ENCODE data around the gene PEX16.
A peak's percentile ranks its signal among the peaks of the same experiment; 100 is the strongest.

PEX16 gene

GRCh38 chr11:45917623-45918330 lies at the start of gene PEX16:
PEX16 (minus strand) TSS chr11:45917877; CDS start chr11:45917811, 66 bp downstream.
- peak; percentile 83 to 94 (median 87) for DNase-seq (ENCODE audit: low read depth in 3 of 3, low spot score in 1 of 3)

- DNase-seq (ENCODE audit: low read depth in 3 of 3, low spot score in 1 of 3), result peak; percentile 15 to 22 (median 20)
These were observed 47.3 kb upstream of the PEX16 start for GRCh38 chr11:45964911-45965389.

GRCh38 chr11:45961751-45962240 lies 44.1 kb upstream of the PEX16 start:
- DNase-seq (ENCODE audit: low read depth in 3 of 3, low spot score in 1 of 3), result no peak

- DNase-seq (ENCODE audit: low read depth in 3 of 3, low spot score in 1 of 3), result no peak
These were observed 42.9 kb upstream of the PEX16 start for GRCh38 chr11:45960387-45961095.

- no peak for DNase-seq (ENCODE audit: low read depth in 3 of 3, low spot score in 1 of 3)
These were observed 42.2 kb upstream of the PEX16 start for GRCh38 chr11:45959851-45960250.

- DNase-seq (ENCODE audit: low read depth in 3 of 3, low spot score in 1 of 3), result no peak
These were observed 32.3 kb upstream of the PEX16 start for GRCh38 chr11:45949992-45950407.

GRCh38 chr11:45948356-45948755 lies 30.7 kb upstream of the PEX16 start:
- DNase-seq (ENCODE audit: low read depth in 3 of 3, low spot score in 1 of 3), result no peak

GRCh38 chr11:45947885-45948284 lies 30.2 kb upstream of the PEX16 start:
- no peak for DNase-seq (ENCODE audit: low read depth in 3 of 3, low spot score in 1 of 3)

- no peak for DNase-seq (ENCODE audit: low read depth in 3 of 3, low spot score in 1 of 3)
These were observed 27.8 kb upstream of the PEX16 start for GRCh38 chr11:45945397-45945999.

- no peak for DNase-seq (ENCODE audit: low read depth in 3 of 3, low spot score in 1 of 3)
These were observed 24.7 kb upstream of the PEX16 start for GRCh38 chr11:45942381-45942780.

GRCh38 chr11:45941285-45941684 lies 23.6 kb upstream of the PEX16 start:
- DNase-seq (ENCODE audit: low read depth in 3 of 3, low spot score in 1 of 3), result no peak

- DNase-seq (ENCODE audit: low read depth in 3 of 3, low spot score in 1 of 3), result no peak
These were observed 22.2 kb upstream of the PEX16 start for GRCh38 chr11:45939836-45940235.

- no peak for DNase-seq (ENCODE audit: low read depth in 3 of 3, low spot score in 1 of 3)
These were observed 20.2 kb upstream of the PEX16 start for GRCh38 chr11:45937916-45938315.

- no peak for DNase-seq (ENCODE audit: low read depth in 3 of 3, low spot score in 1 of 3)
These were observed 18.9 kb upstream of the PEX16 start for GRCh38 chr11:45936511-45937054.

GRCh38 chr11:45935349-45936064 lies 17.8 kb upstream of the PEX16 start:
- DNase-seq (ENCODE audit: low read depth in 3 of 3, low spot score in 1 of 3), result no peak

- no peak for DNase-seq (ENCODE audit: low read depth in 3 of 3, low spot score in 1 of 3)
These were observed 17.1 kb upstream of the PEX16 start for GRCh38 chr11:45934580-45935318.

GRCh38 chr11:45933846-45934579 lies 16.3 kb upstream of the PEX16 start:
- DNase-seq (ENCODE audit: low read depth in 3 of 3, low spot score in 1 of 3), result no peak

GRCh38 chr11:45933131-45933831 lies 15.6 kb upstream of the PEX16 start:
- DNase-seq (ENCODE audit: low read depth in 3 of 3, low spot score in 1 of 3), result no peak

- no peak for DNase-seq (ENCODE audit: low read depth in 3 of 3, low spot score in 1 of 3)
These were observed 14.5 kb upstream of the PEX16 start for GRCh38 chr11:45932217-45932616.
